ENCODE measurements around the gene NOL8. TPM values are rescaled to one million over a fixed set of nuclear protein-coding genes. Genes with fewer than 3 reads are reported as not detected.

The NOL8 gene
- total RNA-seq, 1 experiment from 2014 or later = 32.2 TPM

- TF ChIP-seq ESRRA (CRISPR knock-in tag; IDR thresholded peaks at IDR 0.05; ENCODE audit: borderline replicate concordance) = peak; percentile 78; the same call in 1 of the 2 replicates
- TF ChIP-seq ATF6 (CRISPR knock-in tag; IDR thresholded peaks at IDR 0.05) = no peak
- no peak for TF ChIP-seq ELF4 (CRISPR knock-in tag; IDR thresholded peaks at IDR 0.05; ENCODE audit: low read depth)
- no peak for TF ChIP-seq FOXJ3 (CRISPR knock-in tag; IDR thresholded peaks at IDR 0.05; ENCODE audit: borderline replicate concordance)
- TF ChIP-seq NR2C2 (CRISPR knock-in tag; IDR thresholded peaks at IDR 0.05) = no peak
- TF ChIP-seq ZSCAN18 (CRISPR knock-in tag; IDR thresholded peaks at IDR 0.05) = no peak
- no peak for TF ChIP-seq ZNF317 (CRISPR knock-in tag; IDR thresholded peaks at IDR 0.05; ENCODE audit: borderline replicate concordance, low read depth)
- TF ChIP-seq NR3C1 (CRISPR knock-in tag; conservative IDR thresholded peaks at IDR 0.05; ENCODE audit: low read depth) = no peak
- TF ChIP-seq MYBL2 (CRISPR knock-in tag; IDR thresholded peaks at IDR 0.05) = peak; percentile 96
- no peak for TF ChIP-seq PRDM15 (CRISPR knock-in tag; IDR thresholded peaks at IDR 0.05)
- TF ChIP-seq AR (CRISPR knock-in tag; IDR thresholded peaks at IDR 0.05) = no peak
Measured at GRCh38 chr9:92293452-92294296, 31.5 kb downstream of the NOL8 start, which contains the start of gene IARS1 (continued).

GRCh38 chr9:92293075-92293354 lies 32.1 kb downstream of the NOL8 start:
- Mint-ChIP-seq H3K4me3 (peak overlapping the region; percentile 98), H3K9me3 (no peaks in the 10 kb centered on the region), H3K4me1 (peaks cover 16% of the 10 kb centered on the region), H3K27me3 (ENCODE audit: low read depth) (no peaks in the 10 kb centered on the region), H3K27ac (peak overlapping the region; percentile 69), H3K36me3 (peaks cover 47% of the 10 kb centered on the region)
- ATAC-seq = no peak
- DNase-seq (ENCODE audit: low spot score) = no peak
- ChIA-PET POLR2A (no interaction called here), CTCF (no interaction called here)
- no peak for TF ChIP-seq ZNF425 (CRISPR knock-in tag; conservative IDR thresholded peaks at IDR 0.05)
- TF ChIP-seq PREB (CRISPR knock-in tag; IDR thresholded peaks at IDR 0.05; ENCODE audit: borderline replicate concordance) = no peak
- TF ChIP-seq MAX (CRISPR knock-in tag; IDR thresholded peaks at IDR 0.05) = no peak
- TF ChIP-seq IRF1 (CRISPR knock-in tag; IDR thresholded peaks at IDR 0.05) = no peak
- TF ChIP-seq ZMAT4 (CRISPR knock-in tag; IDR thresholded peaks at IDR 0.05) = no peak
